ENCODE measurements around the gene ELF4.

DNA sequence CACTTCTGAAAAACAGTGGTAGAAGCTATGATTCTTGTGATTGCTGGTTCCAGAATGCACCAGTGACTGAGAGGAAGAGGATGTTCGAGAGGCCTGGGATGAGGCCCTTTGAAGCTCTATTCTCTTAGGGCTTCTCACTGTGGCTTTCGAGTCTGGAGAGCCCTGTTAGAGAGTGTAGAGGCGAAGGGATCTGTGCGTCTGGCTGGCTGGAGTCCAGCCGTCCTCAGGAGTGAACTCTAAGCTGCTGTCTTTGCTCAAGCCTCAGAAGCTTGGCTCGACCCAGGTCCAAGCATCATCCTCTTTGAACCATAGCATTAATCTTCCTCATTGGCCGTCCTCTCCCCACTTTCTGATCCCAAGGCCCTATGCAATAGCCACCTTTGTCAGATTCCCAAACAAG is 51.6 kb downstream of the ELF4 start:
- TF ChIP-seq RB1 (IDR thresholded peaks at IDR 0.05; ENCODE audit: low read depth) (no peak), SIX5 (IDR thresholded peaks at IDR 0.05; ENCODE audit: borderline replicate concordance in 1 of 2, insufficient read depth in 1 of 2, low read depth in 1 of 2, low read length in 2 of 2) (no peak)
- TF ChIP-seq, protein P1, sequence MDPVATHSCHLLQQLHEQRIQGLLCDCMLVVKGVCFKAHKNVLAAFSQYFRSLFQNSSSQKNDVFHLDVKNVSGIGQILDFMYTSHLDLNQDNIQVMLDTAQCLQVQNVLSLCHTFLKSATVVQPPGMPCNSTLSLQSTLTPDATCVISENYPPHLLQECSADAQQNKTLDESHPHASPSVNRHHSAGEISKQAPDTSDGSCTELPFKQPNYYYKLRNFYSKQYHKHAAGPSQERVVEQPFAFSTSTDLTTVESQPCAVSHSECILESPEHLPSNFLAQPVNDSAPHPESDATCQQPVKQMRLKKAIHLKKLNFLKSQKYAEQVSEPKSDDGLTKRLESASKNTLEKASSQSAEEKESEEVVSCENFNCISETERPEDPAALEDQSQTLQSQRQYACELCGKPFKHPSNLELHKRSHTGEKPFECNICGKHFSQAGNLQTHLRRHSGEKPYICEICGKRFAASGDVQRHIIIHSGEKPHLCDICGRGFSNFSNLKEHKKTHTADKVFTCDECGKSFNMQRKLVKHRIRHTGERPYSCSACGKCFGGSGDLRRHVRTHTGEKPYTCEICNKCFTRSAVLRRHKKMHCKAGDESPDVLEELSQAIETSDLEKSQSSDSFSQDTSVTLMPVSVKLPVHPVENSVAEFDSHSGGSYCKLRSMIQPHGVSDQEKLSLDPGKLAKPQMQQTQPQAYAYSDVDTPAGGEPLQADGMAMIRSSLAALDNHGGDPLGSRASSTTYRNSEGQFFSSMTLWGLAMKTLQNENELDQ (CRISPR knock-in tag; IDR thresholded peaks at IDR 0.05; ENCODE audit: borderline replicate concordance): no peak

All from K562 (cell line).